ENCODE results near the gene TROAP. TPM values are rescaled to one million over a fixed set of nuclear protein-coding genes. Genes with fewer than 3 reads are reported as not detected.
A peak's percentile ranks its signal among the peaks of the same experiment; 100 is the strongest.

Gene TROAP
- total RNA-seq, 1 donor from 2014 or later = 11.7 TPM

DNA sequence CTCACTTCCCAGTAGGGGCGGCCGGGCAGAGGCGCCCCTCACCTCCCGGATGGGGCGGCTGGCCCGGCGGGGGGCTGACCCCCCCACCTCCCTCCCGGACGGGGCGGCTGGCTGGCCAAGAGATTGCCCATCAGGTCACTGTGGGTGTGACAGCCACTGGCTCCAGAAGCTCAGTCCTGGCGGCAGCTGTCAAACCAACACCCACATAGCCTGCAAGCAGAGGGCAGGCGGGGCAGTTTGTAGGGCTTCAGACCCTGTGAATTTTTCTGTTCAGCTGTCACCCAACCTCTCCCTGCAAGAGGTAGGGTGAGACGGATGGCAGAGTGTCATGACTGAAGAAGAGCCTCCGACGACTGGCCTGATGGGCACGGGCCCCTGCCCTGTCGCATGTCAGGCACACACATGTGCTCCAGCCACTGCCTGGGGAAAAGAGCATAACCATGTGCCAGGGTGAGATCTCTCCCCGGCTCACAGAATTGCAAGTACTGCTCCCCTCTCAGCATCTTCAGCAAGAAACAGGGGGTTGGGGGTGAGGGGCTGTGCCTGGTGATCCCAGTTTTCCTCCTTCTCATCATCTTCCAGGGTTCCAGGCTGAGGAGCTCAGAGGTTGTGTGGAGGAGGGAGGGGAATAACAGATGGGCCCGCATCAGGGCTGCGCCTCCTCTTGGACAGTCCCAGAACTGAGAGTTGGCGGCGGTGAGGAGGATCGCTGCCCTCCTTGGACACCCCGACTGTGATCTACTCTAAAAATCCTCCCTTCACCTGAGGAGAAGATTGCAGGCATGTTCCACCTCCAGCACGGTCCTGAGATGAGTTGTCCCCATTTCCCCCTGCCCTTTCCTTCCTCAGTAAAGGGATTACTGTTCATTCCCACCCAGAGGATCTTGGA, 39.3 kb upstream of the TROAP start:
- Mint-ChIP-seq H3K36me3 (ENCODE audit: unreplicated experiment) (no peaks in the 10 kb centered on the region), H3K27ac (ENCODE audit: unreplicated experiment) (peak overlapping the region; percentile 86), H3K4me3 (ENCODE audit: unreplicated experiment) (peak overlapping the region; percentile 38), H3K27me3 (ENCODE audit: unreplicated experiment) (peaks cover 4% of the 10 kb centered on the region), H3K9me3 (ENCODE audit: unreplicated experiment) (peaks cover 10% of the 10 kb centered on the region), H3K4me1 (ENCODE audit: low read depth, unreplicated experiment) (peaks cover 24% of the 10 kb centered on the region)
- peak; percentile 33 for DNase-seq
- TF ChIP-seq, protein P1, sequence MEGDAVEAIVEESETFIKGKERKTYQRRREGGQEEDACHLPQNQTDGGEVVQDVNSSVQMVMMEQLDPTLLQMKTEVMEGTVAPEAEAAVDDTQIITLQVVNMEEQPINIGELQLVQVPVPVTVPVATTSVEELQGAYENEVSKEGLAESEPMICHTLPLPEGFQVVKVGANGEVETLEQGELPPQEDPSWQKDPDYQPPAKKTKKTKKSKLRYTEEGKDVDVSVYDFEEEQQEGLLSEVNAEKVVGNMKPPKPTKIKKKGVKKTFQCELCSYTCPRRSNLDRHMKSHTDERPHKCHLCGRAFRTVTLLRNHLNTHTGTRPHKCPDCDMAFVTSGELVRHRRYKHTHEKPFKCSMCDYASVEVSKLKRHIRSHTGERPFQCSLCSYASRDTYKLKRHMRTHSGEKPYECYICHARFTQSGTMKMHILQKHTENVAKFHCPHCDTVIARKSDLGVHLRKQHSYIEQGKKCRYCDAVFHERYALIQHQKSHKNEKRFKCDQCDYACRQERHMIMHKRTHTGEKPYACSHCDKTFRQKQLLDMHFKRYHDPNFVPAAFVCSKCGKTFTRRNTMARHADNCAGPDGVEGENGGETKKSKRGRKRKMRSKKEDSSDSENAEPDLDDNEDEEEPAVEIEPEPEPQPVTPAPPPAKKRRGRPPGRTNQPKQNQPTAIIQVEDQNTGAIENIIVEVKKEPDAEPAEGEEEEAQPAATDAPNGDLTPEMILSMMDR (IDR thresholded peaks at IDR 0.05; ENCODE audit: partially characterized antibody, unreplicated experiment) = peak; percentile 29

DNA sequence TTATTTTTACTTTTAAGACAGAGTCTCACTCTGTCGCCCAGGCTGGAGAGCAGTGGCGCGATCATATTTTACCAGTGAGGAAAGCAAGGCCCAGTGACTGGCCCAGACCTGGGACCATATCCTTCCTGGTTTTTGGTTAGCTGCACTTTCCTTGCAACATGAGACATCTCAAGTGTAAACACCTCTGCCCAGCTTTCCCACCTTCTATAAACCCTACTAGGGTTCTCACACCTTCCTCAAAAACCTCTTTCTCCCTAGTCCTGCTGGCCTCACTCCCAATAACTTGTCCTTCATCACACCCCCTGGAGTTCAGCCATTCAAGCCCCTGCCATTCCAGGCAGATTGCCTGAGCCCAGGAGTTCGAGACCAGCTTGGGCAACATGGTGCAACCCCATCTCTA, 38.4 kb upstream of the TROAP start:
- H3K4me3 Mint-ChIP-seq (ENCODE audit: unreplicated experiment) = peak overlapping the region; percentile 20
- no peak for DNase-seq
- peaks cover 19% of the 10 kb centered on the region for H3K4me1 Mint-ChIP-seq (ENCODE audit: low read depth, unreplicated experiment)
- H3K27me3 Mint-ChIP-seq (ENCODE audit: unreplicated experiment) = peaks cover 2% of the 10 kb centered on the region
- H3K36me3 Mint-ChIP-seq (ENCODE audit: unreplicated experiment) = no peaks in the 10 kb centered on the region
- H3K9me3 Mint-ChIP-seq (ENCODE audit: unreplicated experiment) = peaks cover 10% of the 10 kb centered on the region
- peak overlapping the region; percentile 86 for H3K27ac Mint-ChIP-seq (ENCODE audit: unreplicated experiment)
- TF ChIP-seq, protein P1 (IDR thresholded peaks at IDR 0.05; ENCODE audit: partially characterized antibody, unreplicated experiment) = no peak

DNA sequence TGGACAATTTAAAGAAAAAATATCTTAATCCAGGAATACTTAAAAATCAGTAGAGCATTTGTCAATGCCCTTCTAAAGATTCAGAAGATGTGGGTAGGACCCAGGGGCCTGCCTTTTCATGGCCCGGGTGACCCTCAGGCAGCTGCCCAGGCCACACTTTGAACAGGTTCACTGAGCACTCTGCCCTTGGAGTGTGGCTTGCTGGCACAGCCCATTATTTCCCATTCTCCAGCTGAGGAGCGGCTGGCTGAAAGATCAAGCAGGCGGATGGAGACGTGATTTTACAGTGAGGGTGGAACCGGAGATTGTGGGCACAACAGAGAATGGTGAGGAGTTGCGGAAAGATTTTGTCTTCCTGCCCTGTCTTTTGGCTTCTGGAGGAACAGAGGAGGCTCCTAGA, 35.2 kb upstream of the TROAP start:
- TF ChIP-seq, protein P1 (IDR thresholded peaks at IDR 0.05; ENCODE audit: partially characterized antibody, unreplicated experiment) = no peak
- DNase-seq = no peak
- Mint-ChIP-seq H3K9me3 (ENCODE audit: unreplicated experiment) (peaks cover 14% of the 10 kb centered on the region), H3K27me3 (ENCODE audit: unreplicated experiment) (peaks cover 8% of the 10 kb centered on the region), H3K36me3 (ENCODE audit: unreplicated experiment) (no peaks in the 10 kb centered on the region), H3K27ac (ENCODE audit: unreplicated experiment) (peak overlapping the region; percentile 24), H3K4me1 (ENCODE audit: low read depth, unreplicated experiment) (peaks cover 8% of the 10 kb centered on the region), H3K4me3 (ENCODE audit: unreplicated experiment) (no peak overlapping the region)

DNA sequence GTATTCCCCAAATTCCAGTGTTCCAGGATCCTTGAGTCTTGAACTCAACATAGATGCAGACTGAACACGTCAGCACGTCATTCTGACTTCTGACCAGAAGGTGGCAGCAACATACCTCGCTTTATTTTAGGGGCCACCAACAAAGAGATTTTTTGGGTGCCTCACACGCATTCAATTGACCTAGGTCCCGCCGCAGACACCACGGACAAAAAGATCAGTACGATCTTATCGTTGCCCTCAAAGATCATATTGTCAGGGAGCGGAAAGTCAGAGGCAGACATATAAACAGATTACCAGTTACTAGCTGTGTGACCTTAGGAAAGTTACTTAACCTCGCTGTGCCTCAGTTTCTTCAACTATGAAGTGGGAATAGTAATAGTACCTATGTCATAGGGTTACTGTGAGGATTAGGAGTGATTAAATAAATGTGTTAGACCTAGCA, 34.6 kb upstream of the TROAP start:
- H3K27me3 Mint-ChIP-seq (ENCODE audit: unreplicated experiment) = peaks cover 10% of the 10 kb centered on the region
- no peak overlapping the region for H3K27ac Mint-ChIP-seq (ENCODE audit: unreplicated experiment)
- TF ChIP-seq, protein P1 (IDR thresholded peaks at IDR 0.05; ENCODE audit: partially characterized antibody, unreplicated experiment) = peak; percentile 93
- peaks cover 8% of the 10 kb centered on the region for H3K4me1 Mint-ChIP-seq (ENCODE audit: low read depth, unreplicated experiment)
- peaks cover 14% of the 10 kb centered on the region for H3K9me3 Mint-ChIP-seq (ENCODE audit: unreplicated experiment)
- no peaks in the 10 kb centered on the region for H3K36me3 Mint-ChIP-seq (ENCODE audit: unreplicated experiment)
- H3K4me3 Mint-ChIP-seq (ENCODE audit: unreplicated experiment) = peak overlapping the region; percentile 45
- peak; percentile 71 for DNase-seq

All from glutamatergic neuron (in vitro differentiated cells).